NB4 (cell line): ENCODE data around the gene GSKIP.

ENCODE experiments used
- CTCF ChIP-seq: IDR thresholded peaks from one replicate; pipeline ENCODE4 v1.5.1; 2012; ENCODE audit warnings: low read depth, low read length
- MAX ChIP-seq: IDR thresholded peaks from 2 replicates; pipeline ENCODE4 v1.6.1; 2011; ENCODE audit warnings: low read depth, low read length
- MYC ChIP-seq: IDR thresholded peaks from 2 replicates; pipeline ENCODE4 v1.6.1; 2011; ENCODE audit warnings: low read depth, low read length
- POLR2A ChIP-seq: IDR thresholded peaks from 2 replicates; pipeline ENCODE4 v1.6.1; 2011; ENCODE audit warnings: mild to moderate bottlenecking; ENCODE audit not compliant: insufficient read length; ENCODE audit errors: extremely low read depth

- TF ChIP-seq CTCF = no peak
- no peak for TF ChIP-seq MYC
- TF ChIP-seq POLR2A = no peak
- no peak for TF ChIP-seq MAX
These were observed 36.1 kb downstream of the GSKIP start for GRCh38 chr14:96399405-96399804.
